Ascending aorta (tissue), 2 donors: Measurements from ENCODE around the gene PAQR9. TPM values are rescaled to one million over a fixed set of nuclear protein-coding genes. Genes with fewer than 3 reads are reported as not detected.

ENCODE experiments used
- DNase-seq, 2 donors: peaks; one replicate each; pipeline ENCODE4 v3.0.0-alpha.2; 2019; ENCODE audit warnings: low spot score in 2 of 2
- H3K27ac ChIP-seq, 2 donors: fragments of 200-600 bp; sonication (generic); one replicate each; pipeline ENCODE4 v1.5.1; 2016 to 2017; ENCODE audit warnings: mild to moderate bottlenecking in 1 of 2
- H3K27me3 ChIP-seq: fragments of 200-600 bp; sonication (generic); one replicate; pipeline ENCODE4 v1.5.1; 2017
- H3K36me3 ChIP-seq, 2 donors: fragments of 200-600 bp; sonication (generic); one replicate each; pipeline ENCODE4 v1.5.1; 2016
- H3K4me1 ChIP-seq, 2 donors: fragments of 200-600 bp; sonication (generic); one replicate each; pipeline ENCODE4 v1.5.1; 2016 to 2017; ENCODE audit warnings: mild to moderate bottlenecking in 1 of 2
- H3K4me3 ChIP-seq, 2 donors: fragments of 200-600 bp; sonication (generic); one replicate each; pipeline ENCODE4 v1.5.1; 2016 to 2017; ENCODE audit warnings: mild to moderate bottlenecking in 1 of 2
- H3K9me3 ChIP-seq, 2 donors: fragments of 200-600 bp; sonication (generic); one replicate each; pipeline ENCODE4 v1.5.1; 2016
- intact Hi-C: fragments of 100-400 bp; cut with DNase I; formaldehyde crosslinking; loops from one replicate; pipeline ENCODE4 v1.15.1; 2023
- total RNA-seq: library from RNA; depleted of rRNA; stranded (reverse); fragments of >200 nt; gene quantifications from one replicate; pipeline ENCODE4 v1.1.0, GENCODE V29; 2016
- TF ChIP-seq, protein P1 (sequence below), 3 experiments: fragments of 200-600 bp in 2 of 3; fragments of 450-650 bp in 1 of 3; sonication (generic) in 2 of 3; IDR thresholded peaks; one replicate each; pipeline ENCODE4 v1.5.1; 2016 to 2019; ENCODE audit warnings: antibody characterized with exemption in 3 of 3, mild to moderate bottlenecking in 1 of 3, moderate library complexity in 1 of 3

The PAQR9 gene
- total RNA-seq, 1 donor from 2014 or later = not detected

DNA sequence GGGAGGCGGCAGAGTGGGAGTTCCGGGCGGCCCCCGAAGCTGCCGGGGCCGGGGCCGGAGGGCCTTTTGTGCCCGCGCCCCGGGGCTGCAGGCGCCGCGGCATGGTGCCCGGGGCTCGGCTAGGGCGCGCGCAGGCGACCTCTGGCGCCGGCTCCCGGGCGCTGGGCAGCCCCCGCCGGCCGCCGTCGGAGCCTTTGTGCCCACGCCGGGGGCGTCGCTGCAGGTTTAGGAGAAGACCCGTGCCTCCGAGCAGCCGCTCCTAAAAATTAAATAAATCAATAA, 299 bp downstream of the PAQR9 start:
- TF ChIP-seq, protein P1, sequence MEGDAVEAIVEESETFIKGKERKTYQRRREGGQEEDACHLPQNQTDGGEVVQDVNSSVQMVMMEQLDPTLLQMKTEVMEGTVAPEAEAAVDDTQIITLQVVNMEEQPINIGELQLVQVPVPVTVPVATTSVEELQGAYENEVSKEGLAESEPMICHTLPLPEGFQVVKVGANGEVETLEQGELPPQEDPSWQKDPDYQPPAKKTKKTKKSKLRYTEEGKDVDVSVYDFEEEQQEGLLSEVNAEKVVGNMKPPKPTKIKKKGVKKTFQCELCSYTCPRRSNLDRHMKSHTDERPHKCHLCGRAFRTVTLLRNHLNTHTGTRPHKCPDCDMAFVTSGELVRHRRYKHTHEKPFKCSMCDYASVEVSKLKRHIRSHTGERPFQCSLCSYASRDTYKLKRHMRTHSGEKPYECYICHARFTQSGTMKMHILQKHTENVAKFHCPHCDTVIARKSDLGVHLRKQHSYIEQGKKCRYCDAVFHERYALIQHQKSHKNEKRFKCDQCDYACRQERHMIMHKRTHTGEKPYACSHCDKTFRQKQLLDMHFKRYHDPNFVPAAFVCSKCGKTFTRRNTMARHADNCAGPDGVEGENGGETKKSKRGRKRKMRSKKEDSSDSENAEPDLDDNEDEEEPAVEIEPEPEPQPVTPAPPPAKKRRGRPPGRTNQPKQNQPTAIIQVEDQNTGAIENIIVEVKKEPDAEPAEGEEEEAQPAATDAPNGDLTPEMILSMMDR (IDR thresholded peaks at IDR 0.05) = no peak
- Histone ChIP-seq H3K9me3 (no peaks in the 10 kb centered on the region), H3K4me3 (peak overlapping the region; percentile 68 to 83), H3K36me3 (no peaks in the 10 kb centered on the region), H3K27me3 (no peaks in the 10 kb centered on the region), H3K4me1 (peaks cover 0 to 4% of the 10 kb centered on the region in 2 donors), H3K27ac (no peak overlapping the region)
- no peak for DNase-seq
- intact Hi-C loops = no loop called here

DNA sequence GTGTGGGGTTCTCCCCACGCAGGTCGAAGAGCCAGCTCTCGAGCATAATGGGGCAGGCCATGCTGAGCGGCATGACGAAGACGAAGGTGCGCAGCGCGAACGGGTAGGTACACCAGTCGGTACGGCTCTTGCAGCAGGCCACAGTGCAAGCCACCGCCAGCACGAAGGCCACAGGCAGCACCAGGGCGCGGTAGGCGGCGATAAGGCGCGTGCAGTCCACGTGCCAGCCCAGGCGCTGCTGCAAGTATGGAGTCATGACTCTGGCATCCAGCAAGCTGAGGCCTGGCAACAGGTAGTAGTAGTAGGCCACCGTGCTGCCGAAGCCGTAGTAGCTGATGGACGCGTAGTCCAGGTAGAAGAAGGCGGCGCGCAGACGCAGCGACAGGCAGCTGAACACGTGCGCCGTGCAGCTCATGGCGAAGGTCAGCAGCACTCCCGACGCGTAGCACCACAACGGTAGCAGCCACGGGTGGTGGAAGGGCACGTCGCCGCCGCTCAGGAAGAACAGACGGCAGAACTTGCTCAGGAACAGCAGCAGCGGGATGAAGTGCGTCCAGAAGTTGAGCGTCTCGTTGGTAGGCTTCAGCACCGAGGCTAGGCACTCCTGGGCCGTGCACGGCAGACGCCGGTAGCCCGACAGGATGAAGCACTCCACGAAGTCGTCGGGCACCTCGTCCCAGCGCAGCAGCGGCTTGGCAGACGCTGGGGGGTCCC, 797 bp downstream of the PAQR9 start:
- H3K9me3 ChIP-seq = no peaks in the 10 kb centered on the region
- DNase-seq = no peak
- intact Hi-C loops = no loop called here

DNA sequence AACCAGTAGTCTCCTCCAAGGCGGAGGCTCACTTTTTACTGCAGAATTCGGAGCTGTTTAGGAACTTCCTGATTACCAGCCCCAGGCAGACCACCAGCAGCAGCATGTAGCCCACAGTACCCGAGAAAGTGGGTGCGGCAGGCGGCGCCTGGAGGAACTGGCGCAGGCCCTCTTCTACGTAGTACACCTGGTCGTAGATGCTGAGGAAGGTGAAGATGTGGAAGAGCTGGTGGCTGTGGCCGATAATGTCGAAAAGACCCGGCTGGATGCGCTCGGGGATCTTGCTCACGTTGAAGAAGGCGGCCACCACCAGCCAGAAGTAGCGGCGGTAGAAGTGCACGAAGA, 1.3 kb downstream of the PAQR9 start:
- no peaks in the 10 kb centered on the region for H3K27me3 ChIP-seq
- TF ChIP-seq, protein P1 (IDR thresholded peaks at IDR 0.05) = no peak
- H3K4me1 ChIP-seq = peaks cover 0 to 4% of the 10 kb centered on the region in 2 donors
- H3K27ac ChIP-seq = no peak overlapping the region
- intact Hi-C loops = no loop called here
- no peak for DNase-seq
- H3K36me3 ChIP-seq = no peaks in the 10 kb centered on the region
- H3K4me3 ChIP-seq = no peak overlapping the region
- no peaks in the 10 kb centered on the region for H3K9me3 ChIP-seq

More for the DNA sequence above, 797 bp downstream of the PAQR9 start:
- TF ChIP-seq, protein P1 (IDR thresholded peaks at IDR 0.05) = no peak
- peak overlapping the region; percentile 68 to 83 for H3K4me3 ChIP-seq
- no peaks in the 10 kb centered on the region for H3K36me3 ChIP-seq
- no peaks in the 10 kb centered on the region for H3K27me3 ChIP-seq
- no peak overlapping the region for H3K27ac ChIP-seq
- peaks cover 0 to 4% of the 10 kb centered on the region in 2 donors for H3K4me1 ChIP-seq

GRCh38 chr3:142961539-142961938, 1.9 kb downstream of the PAQR9 start:
- no peaks in the 10 kb centered on the region for H3K9me3 ChIP-seq
- no peak for DNase-seq
- TF ChIP-seq, protein P1 (IDR thresholded peaks at IDR 0.05) = no peak
- intact Hi-C loops = no loop called here
- peaks cover 0 to 4% of the 10 kb centered on the region in 2 donors for H3K4me1 ChIP-seq
- no peak overlapping the region for H3K27ac ChIP-seq
- no peaks in the 10 kb centered on the region for H3K36me3 ChIP-seq
- H3K4me3 ChIP-seq = no peak overlapping the region
- H3K27me3 ChIP-seq = no peaks in the 10 kb centered on the region

DNA sequence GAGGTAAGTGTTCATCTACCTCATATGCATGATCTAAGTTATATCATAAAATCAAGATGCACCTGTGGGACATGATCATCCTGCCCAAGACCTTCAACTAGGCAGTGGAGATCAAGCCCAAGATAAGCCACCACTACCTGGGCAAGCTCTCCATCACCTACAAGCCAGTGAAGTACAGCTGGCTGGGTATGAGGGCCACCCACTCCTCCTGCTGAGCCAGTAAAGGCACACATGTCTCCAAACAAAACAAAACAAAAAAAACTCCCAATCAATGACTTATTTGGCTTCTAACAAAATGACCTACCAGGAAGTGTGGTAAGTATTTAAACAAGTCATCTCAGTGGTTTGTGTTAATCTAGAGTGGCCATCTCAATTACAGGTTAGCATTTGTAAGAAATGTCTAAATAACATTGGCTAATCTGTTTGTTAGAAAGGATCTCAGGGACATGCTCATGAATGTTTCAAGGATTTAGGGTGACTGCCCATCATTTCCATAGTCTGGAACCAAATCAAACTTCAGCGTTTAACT, 3.1 kb downstream of the PAQR9 start:
- Histone ChIP-seq H3K4me3 (no peak overlapping the region), H3K9me3 (no peaks in the 10 kb centered on the region), H3K4me1 (peaks cover 0 to 4% of the 10 kb centered on the region in 2 donors), H3K36me3 (no peaks in the 10 kb centered on the region), H3K27ac (no peak overlapping the region), H3K27me3 (no peaks in the 10 kb centered on the region)
- TF ChIP-seq, protein P1 (IDR thresholded peaks at IDR 0.05) = no peak
- no peak for DNase-seq
- intact Hi-C loops = no loop called here
